Measurements from ENCODE around the gene TMED1. TPM values are rescaled to one million over a fixed set of nuclear protein-coding genes. Genes with fewer than 3 reads are reported as not detected.
"Not testable (repeated sequence)": the region's sequence is repeated elsewhere in the genome, so short reads cannot be mapped to it uniquely, and the experiment has no call there.

Gene TMED1
- total RNA-seq, 2 experiments from 2014 or later: 18.8 to 19.1 TPM

GRCh38 chr19:10858204-10858828, 22.3 kb upstream of the TMED1 start:
- DNase-seq: peak; percentile 47

GRCh38 chr19:10856899-10857298, 20.9 kb upstream of the TMED1 start:
- H3K27me3 Mint-ChIP-seq; H3K4me1 Mint-ChIP-seq (ENCODE audit: low read depth); H3K4me3 Mint-ChIP-seq; POLR2A ChIA-PET; H3K36me3 Mint-ChIP-seq; intact Hi-C loops (cut with micrococcal nuclease); DNase-seq; H3K9me3 Mint-ChIP-seq; H3K27ac Mint-ChIP-seq: not testable (repeated sequence)
- CTCF ChIA-PET: interaction anchor here (0.6 to 3.3 kb wide), 6 partner anchors 10 to 234 kb away, joined by 3 to 45 read pairs (median 3); partner anchors contain the start of genes DNM2 and QTRT1

More at GRCh38 chr19:10858204-10858828, 22.3 kb upstream of the TMED1 start:
- H3K9me3 Mint-ChIP-seq: no peaks in the 10 kb centered on the region
- peaks cover 4% of the 10 kb centered on the region for H3K4me1 Mint-ChIP-seq (ENCODE audit: low read depth)
- intact Hi-C loops (cut with micrococcal nuclease): loop anchor here (1.0 kb wide), 1 partner anchor 141 kb away; no protein-coding TSS in a partner anchor
- ChIA-PET CTCF (interaction anchor here (0.6 to 3.3 kb wide), 25 partner anchors 9 to 277 kb away, joined by 3 to 45 read pairs (median 4); partner anchors contain the start of genes DNM2 and TMED1), POLR2A (interaction anchor here (1.4 kb wide), 1 partner anchor 141 kb away, joined by 7 read pairs; the partner anchor contains the start of gene DNM2)
- no peak overlapping the region for H3K27ac Mint-ChIP-seq
- no peak overlapping the region for H3K4me3 Mint-ChIP-seq
- H3K36me3 Mint-ChIP-seq: no peaks in the 10 kb centered on the region
- no peaks in the 10 kb centered on the region for H3K27me3 Mint-ChIP-seq

- POLR2A ChIA-PET: no interaction called here
These were observed 20.0 kb upstream of the TMED1 start for GRCh38 chr19:10855879-10856522.

GRCh38 chr19:10854350-10855089, 18.5 kb upstream of the TMED1 start:
- no peak overlapping the region for H3K27ac Mint-ChIP-seq
- no peak for DNase-seq
- no peaks in the 10 kb centered on the region for H3K36me3 Mint-ChIP-seq
- no peak overlapping the region for H3K4me3 Mint-ChIP-seq
- H3K4me1 Mint-ChIP-seq (ENCODE audit: low read depth): peaks cover 4% of the 10 kb centered on the region
- POLR2A ChIA-PET: interaction anchor here (1.3 to 1.4 kb wide), 2 partner anchors 10 to 18 kb away, joined by 3 to 4 read pairs; partner anchors contain the start of gene TMED1
- H3K27me3 Mint-ChIP-seq: no peaks in the 10 kb centered on the region
- CTCF ChIA-PET: interaction anchor here (0.6 to 3.7 kb wide), 9 partner anchors 9 to 613 kb away, joined by 3 to 34 read pairs (median 3); partner anchors contain the start of genes DNM2, QTRT1 and TMED1
- H3K9me3 Mint-ChIP-seq: no peaks in the 10 kb centered on the region
- intact Hi-C loops (cut with micrococcal nuclease): no loop called here

More at GRCh38 chr19:10855879-10856522, 20.0 kb upstream of the TMED1 start:
- Mint-ChIP-seq H3K27me3 (no peaks in the 10 kb centered on the region), H3K4me3 (no peak overlapping the region), H3K9me3 (no peaks in the 10 kb centered on the region), H3K36me3 (no peaks in the 10 kb centered on the region), H3K4me1 (ENCODE audit: low read depth) (peaks cover 4% of the 10 kb centered on the region), H3K27ac (no peak overlapping the region)
- CTCF ChIA-PET: interaction anchor here (0.6 to 3.7 kb wide), 5 partner anchors 8 to 138 kb away, joined by 3 to 45 read pairs (median 6); partner anchors contain the start of gene DNM2
- intact Hi-C loops (cut with micrococcal nuclease): no loop called here
- DNase-seq: peak; percentile 47

- POLR2A ChIA-PET: interaction anchor here (1.4 kb wide), 1 partner anchor 17 kb away, joined by 3 read pairs; the partner anchor contains the start of gene TMED1
- intact Hi-C loops (cut with micrococcal nuclease): no loop called here
- no peak overlapping the region for H3K4me3 Mint-ChIP-seq
- H3K4me1 Mint-ChIP-seq (ENCODE audit: low read depth): peaks cover 5% of the 10 kb centered on the region
- H3K9me3 Mint-ChIP-seq: no peaks in the 10 kb centered on the region
- no peak for DNase-seq
- H3K36me3 Mint-ChIP-seq: no peaks in the 10 kb centered on the region
- no peak overlapping the region for H3K27ac Mint-ChIP-seq
- H3K27me3 Mint-ChIP-seq: no peaks in the 10 kb centered on the region
- CTCF ChIA-PET: interaction anchor here (0.6 to 3.7 kb wide), 2 partner anchors 11 to 547 kb away, joined by 3 to 34 read pairs; no protein-coding TSS in a partner anchor
These were observed 16.9 kb upstream of the TMED1 start for GRCh38 chr19:10852941-10853340.

GRCh38 chr19:10852098-10852800, 16.2 kb upstream of the TMED1 start:
- H3K4me1 Mint-ChIP-seq (ENCODE audit: low read depth): peaks cover 5% of the 10 kb centered on the region
- ChIA-PET POLR2A (no interaction called here), CTCF (interaction anchor here (1.3 kb wide), 1 partner anchor 12 kb away, joined by 8 read pairs; no protein-coding TSS in a partner anchor)
- H3K27me3 Mint-ChIP-seq: no peaks in the 10 kb centered on the region
- no peaks in the 10 kb centered on the region for H3K9me3 Mint-ChIP-seq
- H3K27ac Mint-ChIP-seq: no peak overlapping the region
- intact Hi-C loops (cut with micrococcal nuclease): no loop called here
- no peak overlapping the region for H3K4me3 Mint-ChIP-seq
- H3K36me3 Mint-ChIP-seq: no peaks in the 10 kb centered on the region
- no peak for DNase-seq

GRCh38 chr19:10850631-10851030, 14.6 kb upstream of the TMED1 start:
- CTCF ChIA-PET: no interaction called here

GRCh38 chr19:10848230-10848856, 12.3 kb upstream of the TMED1 start, which contains the start of gene C19orf38:
TSS of gene C19orf38 (plus strand) at chr19:10848415. CDS start at chr19:10848509, 94 bp downstream.
- no peak within 1 kb of the TSS for H3K27ac Mint-ChIP-seq
- no peak within 1 kb of the TSS for H3K4me3 Mint-ChIP-seq
- ChIA-PET CTCF (interaction anchor here (1.5 kb wide), 1 partner anchor 10 kb away, joined by 5 read pairs; no protein-coding TSS in a partner anchor), POLR2A (no interaction called here)
- H3K9me3 Mint-ChIP-seq: peaks cover 9% of the 10 kb centered on the region
- peak; percentile 19 for DNase-seq
- peaks cover 5% of the 10 kb centered on the region for H3K4me1 Mint-ChIP-seq (ENCODE audit: low read depth)
- H3K27me3 Mint-ChIP-seq: peaks cover 2% of the 10 kb centered on the region
- intact Hi-C loops (cut with micrococcal nuclease): no loop called here
- peaks cover 3% of the 10 kb centered on the region for H3K36me3 Mint-ChIP-seq

More at GRCh38 chr19:10850631-10851030, 14.6 kb upstream of the TMED1 start:
- Mint-ChIP-seq H3K4me3 (no peak overlapping the region), H3K9me3 (peaks cover 9% of the 10 kb centered on the region), H3K36me3 (peaks cover 3% of the 10 kb centered on the region), H3K4me1 (ENCODE audit: low read depth) (peaks cover 5% of the 10 kb centered on the region), H3K27ac (no peak overlapping the region), H3K27me3 (peaks cover 2% of the 10 kb centered on the region)
- POLR2A ChIA-PET: no interaction called here
- DNase-seq: no peak
- intact Hi-C loops (cut with micrococcal nuclease): no loop called here

- no peak overlapping the region for H3K4me3 Mint-ChIP-seq
- POLR2A ChIA-PET: no interaction called here
- H3K27me3 Mint-ChIP-seq: peaks cover 2% of the 10 kb centered on the region
These were observed 10.6 kb upstream of the TMED1 start for GRCh38 chr19:10846500-10847202.

GRCh38 chr19:10842788-10843187, 6.8 kb upstream of the TMED1 start:
- POLR2A ChIA-PET: no interaction called here
- H3K9me3 Mint-ChIP-seq: peaks cover 11% of the 10 kb centered on the region

More at GRCh38 chr19:10846500-10847202, 10.6 kb upstream of the TMED1 start:
- Mint-ChIP-seq H3K9me3 (peaks cover 9% of the 10 kb centered on the region), H3K4me1 (ENCODE audit: low read depth) (peaks cover 5% of the 10 kb centered on the region), H3K27ac (no peak overlapping the region), H3K36me3 (peaks cover 3% of the 10 kb centered on the region)
- CTCF ChIA-PET: interaction anchor here (1.2 to 2.4 kb wide), 3 partner anchors 12 to 18 kb away, joined by 3 to 10 read pairs (median 9); no protein-coding TSS in a partner anchor
- intact Hi-C loops (cut with micrococcal nuclease): no loop called here
- no peak for DNase-seq

More at GRCh38 chr19:10842788-10843187, 6.8 kb upstream of the TMED1 start:
- no peaks in the 10 kb centered on the region for H3K4me1 Mint-ChIP-seq (ENCODE audit: low read depth)
- peaks cover 2% of the 10 kb centered on the region for H3K27me3 Mint-ChIP-seq
- peaks cover 3% of the 10 kb centered on the region for H3K36me3 Mint-ChIP-seq
- CTCF ChIA-PET: interaction anchor here (1.2 kb wide), 1 partner anchor 21 kb away, joined by 3 read pairs; no protein-coding TSS in a partner anchor
- no peak overlapping the region for H3K4me3 Mint-ChIP-seq
- DNase-seq: no peak
- H3K27ac Mint-ChIP-seq: no peak overlapping the region
- intact Hi-C loops (cut with micrococcal nuclease): no loop called here

Data from activated CD4-positive, alpha-beta memory T cell treated with anti-CD3 and anti-CD28 coated beads for 36 hours (primary cell).